ENCODE results near the gene RETN. TPM values are rescaled to one million over a fixed set of nuclear protein-coding genes. Genes with fewer than 3 reads are reported as not detected.

RETN gene
- total and polyA plus RNA-seq, 2 donors (not counting 3 experiments of a cell fraction or from before 2014, with no cell fraction given) = not detected

GRCh38 chr19:7690779-7691258 lies 22.0 kb downstream of the RETN start:
- ChIA-PET CTCF (no interaction called here), POLR2A (no interaction called here)
- no peak for DNase-seq (ENCODE audit: low read depth, low spot score)
- Histone ChIP-seq H3K79me2 (ENCODE audit: control insufficient read depth, insufficient read depth, low read length) (no peaks in the 10 kb centered on the region), H3K9me1 (replicated peaks; ENCODE audit: control insufficient read depth, extremely low read depth, insufficient read depth, low read length) (no peaks in the 10 kb centered on the region), H4K20me1 (replicated peaks; ENCODE audit: control insufficient read depth, extremely low read depth, insufficient read depth, low read length) (no peaks in the 10 kb centered on the region), H3K36me3 (ENCODE audit: control insufficient read depth in 2 of 2, extremely low read depth in 1 of 2, insufficient read depth in 2 of 2, low read length in 2 of 2) (no peaks in the 10 kb centered on the region), H3K4me1 (ENCODE audit: control insufficient read depth, extremely low read depth, insufficient read depth, low read length) (no peaks in the 10 kb centered on the region), H3K9me3 (replicated peaks; ENCODE audit: control insufficient read depth, insufficient read depth, low read length) (no peaks in the 10 kb centered on the region), H3K4me2 (ENCODE audit: insufficient read depth, low read length) (no peak overlapping the region), H2AFZ (ENCODE audit: low read depth, low read length) (no peak overlapping the region), H3K9ac (replicated peaks; ENCODE audit: extremely low read depth, insufficient read depth, low read length) (no peak overlapping the region), H3K27ac (ENCODE audit: insufficient read depth, low read depth, low read length) (no peak overlapping the region), H3K27me3 (ENCODE audit: control insufficient read depth in 2 of 2, insufficient read depth in 2 of 2, low read length in 2 of 2) (no peaks in the 10 kb centered on the region), H3K4me3 (replicated peaks in 1 of 3; ENCODE audit: insufficient read depth in 1 of 3, low read depth in 1 of 3, low read length in 3 of 3) (no peak overlapping the region)
- dilution Hi-C loops (cut with MboI; ENCODE audit: extremely low pct_ligation_motif_present, low sequenced_read_pairs) = no loop called here
- TF ChIP-seq CTCF (IDR thresholded peaks at IDR 0.05; ENCODE audit: extremely low read depth in 1 of 2, insufficient read depth in 1 of 2, low read depth in 1 of 2, low read length in 2 of 2) (no peak), JUN (IDR thresholded peaks at IDR 0.05; ENCODE audit: borderline replicate concordance, insufficient read depth, insufficient read length, low read depth) (no peak), POLR2AphosphoS5 (IDR thresholded peaks at IDR 0.05; ENCODE audit: insufficient read depth, low read depth, low read length) (no peak), MAX (IDR thresholded peaks at IDR 0.05; ENCODE audit: insufficient read depth, insufficient read length) (no peak)
- BruUV-seq (replicated peaks) = no TSS peak
- intact Hi-C loops (cut with micrococcal nuclease) = no loop called here
- FAIRE-seq = no peak

GRCh38 chr19:7691497-7691896 lies 22.6 kb downstream of the RETN start:
- H3K4me3 ChIP-seq (replicated peaks in 1 of 3; ENCODE audit: insufficient read depth in 1 of 3, low read depth in 1 of 3, low read length in 3 of 3) = no peak overlapping the region
- TF ChIP-seq POLR2A (IDR thresholded peaks at IDR 0.05; ENCODE audit: low read depth, low read length) (no peak), POLR2AphosphoS5 (IDR thresholded peaks at IDR 0.05; ENCODE audit: insufficient read depth, low read depth, low read length) (no peak), MAX (IDR thresholded peaks at IDR 0.05; ENCODE audit: insufficient read depth, insufficient read length) (no peak), GATA2 (IDR thresholded peaks at IDR 0.05; ENCODE audit: insufficient read depth, insufficient read length, low read depth, low read length) (no peak), CTCF (IDR thresholded peaks at IDR 0.05; ENCODE audit: extremely low read depth in 1 of 2, insufficient read depth in 1 of 2, low read depth in 1 of 2, low read length in 2 of 2) (no peak), EZH2 (IDR thresholded peaks at IDR 0.05; ENCODE audit: borderline replicate concordance, low read depth, low read length, severe bottlenecking) (no peak)
- no peaks in the 10 kb centered on the region for H3K27me3 ChIP-seq (ENCODE audit: control insufficient read depth in 2 of 2, insufficient read depth in 2 of 2, low read length in 2 of 2)
- H3K27ac ChIP-seq (ENCODE audit: insufficient read depth, low read depth, low read length) = no peak overlapping the region
- DNase-seq (ENCODE audit: low read depth, low spot score) = no peak
- H4K20me1 ChIP-seq (replicated peaks; ENCODE audit: control insufficient read depth, extremely low read depth, insufficient read depth, low read length) = no peaks in the 10 kb centered on the region
- no peaks in the 10 kb centered on the region for H3K9me3 ChIP-seq (replicated peaks; ENCODE audit: control insufficient read depth, insufficient read depth, low read length)
- no peaks in the 10 kb centered on the region for H3K36me3 ChIP-seq (ENCODE audit: control insufficient read depth in 2 of 2, extremely low read depth in 1 of 2, insufficient read depth in 2 of 2, low read length in 2 of 2)
- no peaks in the 10 kb centered on the region for H3K9me1 ChIP-seq (replicated peaks; ENCODE audit: control insufficient read depth, extremely low read depth, insufficient read depth, low read length)
- H3K4me1 ChIP-seq (ENCODE audit: control insufficient read depth, extremely low read depth, insufficient read depth, low read length) = no peaks in the 10 kb centered on the region
- CTCF ChIA-PET = no interaction called here
- POLR2A ChIA-PET = no interaction called here
- no peak overlapping the region for H3K9ac ChIP-seq (replicated peaks; ENCODE audit: extremely low read depth, insufficient read depth, low read length)
- FAIRE-seq = no peak
- dilution Hi-C loops (cut with MboI; ENCODE audit: extremely low pct_ligation_motif_present, low sequenced_read_pairs) = no loop called here
- H3K4me2 ChIP-seq (ENCODE audit: insufficient read depth, low read length) = no peak overlapping the region
- no peak overlapping the region for H2AFZ ChIP-seq (ENCODE audit: low read depth, low read length)
- BruUV-seq (replicated peaks) = no TSS peak
- H3K79me2 ChIP-seq (ENCODE audit: control insufficient read depth, insufficient read depth, low read length) = no peaks in the 10 kb centered on the region
- intact Hi-C loops (cut with micrococcal nuclease) = no loop called here

Data from endothelial cell of umbilical vein (primary cell).